WERI-Rb-1 (cell line): Measurements from ENCODE around the gene FAM72C.
"Not testable (repeated sequence)": the region's sequence is repeated elsewhere in the genome, so short reads cannot be mapped to it uniquely, and the experiment has no call there.

Experiments used
- DNase-seq: peaks from one replicate; pipeline ENCODE4 v3.0.0-alpha.2; 2020
- H3K27ac ChIP-seq: fragments of 250-450 bp; sonication (Bioruptor Pico); 2 replicates; pipeline ENCODE4 v1.5.1; 2020; ENCODE audit warnings: mild to moderate bottlenecking, moderate library complexity
- H3K27me3 ChIP-seq: fragments of 250-450 bp; sonication (Bioruptor Pico); 2 replicates; pipeline ENCODE4 v1.5.1; 2021; ENCODE audit warnings: mild to moderate bottlenecking, low read depth, moderate library complexity; ENCODE audit not compliant: insufficient read depth, severe bottlenecking
- H3K36me3 ChIP-seq: fragments of 250-450 bp; sonication (Bioruptor Pico); 2 replicates; pipeline ENCODE4 v1.5.1; 2020; ENCODE audit warnings: mild to moderate bottlenecking, moderate library complexity
- H3K4me3 ChIP-seq: 2 replicates; pipeline ENCODE4 v1.5.1; 2011; ENCODE audit warnings: low read depth, mild to moderate bottlenecking, control low read depth, low read length
- H3K9me3 ChIP-seq: fragments of 250-450 bp; sonication (Bioruptor Pico); 2 replicates; pipeline ENCODE4 v1.5.1; 2021; ENCODE audit warnings: mild to moderate bottlenecking, moderate library complexity; ENCODE audit not compliant: severe bottlenecking

Gene FAM72C

DNA sequence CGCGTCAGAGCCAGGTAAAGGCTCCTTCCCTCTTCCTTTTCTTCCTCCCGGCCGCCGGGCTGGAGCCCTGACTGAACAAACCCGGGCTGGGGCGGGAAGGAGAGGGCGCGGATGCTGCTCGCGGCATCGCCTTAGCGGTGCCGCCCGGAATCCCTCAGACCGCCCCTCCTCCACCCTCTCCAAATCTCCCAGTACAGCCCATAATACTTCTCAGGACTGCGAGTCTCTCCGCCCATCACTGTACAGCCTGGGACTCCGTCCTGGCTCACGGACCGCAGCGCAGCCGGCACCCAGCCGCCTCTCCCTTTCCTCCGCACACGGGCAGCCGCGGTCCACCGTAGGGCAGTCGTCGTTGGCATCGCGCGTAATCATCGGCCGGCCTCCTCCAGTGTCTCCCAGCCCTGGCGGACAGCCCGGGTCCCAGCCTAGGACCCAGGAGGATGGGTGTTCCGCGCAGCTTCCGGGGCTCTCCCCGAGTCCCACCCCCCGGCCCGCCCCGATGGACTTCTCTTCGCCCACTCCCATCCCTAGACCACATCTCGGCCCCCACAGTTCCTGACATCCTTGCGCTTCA lies 1.1 kb upstream of the FAM72C start:
- H3K36me3 ChIP-seq, DNase-seq, H3K27ac ChIP-seq, H3K27me3 ChIP-seq, H3K9me3 ChIP-seq, H3K4me3 ChIP-seq: not testable (repeated sequence)

DNA sequence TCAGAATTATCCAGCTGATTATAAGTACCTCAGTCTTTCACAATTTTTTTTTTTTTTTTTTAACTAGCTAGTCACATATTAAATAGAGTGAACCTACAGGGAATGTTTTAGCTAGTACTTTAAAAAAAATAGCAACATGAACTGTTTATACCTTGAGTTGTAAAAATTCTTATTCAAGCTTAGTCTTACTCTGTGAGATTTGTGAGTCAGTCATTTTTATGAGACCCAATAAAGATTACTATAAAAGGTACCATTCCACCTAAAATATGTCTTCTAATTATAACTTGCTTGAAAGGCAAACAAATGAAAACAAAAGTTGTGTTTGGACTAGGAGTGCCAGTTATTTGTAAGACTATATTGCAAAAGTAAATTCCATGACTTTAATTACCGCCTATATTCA lies 5.9 kb downstream of the FAM72C start:
- H3K9me3 ChIP-seq, DNase-seq, H3K4me3 ChIP-seq, H3K27ac ChIP-seq, H3K27me3 ChIP-seq, H3K36me3 ChIP-seq: not testable (repeated sequence)

DNA sequence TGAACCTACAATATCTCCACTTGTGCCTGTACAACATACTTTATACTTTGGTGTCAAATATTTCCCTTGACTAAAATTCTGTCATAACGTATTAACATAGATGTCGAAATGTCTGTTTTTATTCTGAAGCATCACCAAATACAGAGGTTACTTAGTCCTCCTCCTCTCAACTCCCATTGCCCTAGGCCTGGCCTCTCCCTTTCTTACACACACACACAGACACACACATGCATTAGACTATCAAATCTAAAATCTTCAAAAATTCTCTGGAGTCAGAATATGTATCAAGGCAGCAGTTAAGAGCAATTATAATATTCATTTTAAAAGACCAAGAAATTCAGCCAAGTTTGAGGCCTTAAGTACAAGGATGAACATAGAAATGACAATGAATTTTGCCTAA lies 7.5 kb downstream of the FAM72C start:
- not testable (repeated sequence) for H3K27me3 ChIP-seq, DNase-seq, H3K36me3 ChIP-seq, H3K4me3 ChIP-seq, H3K27ac ChIP-seq, H3K9me3 ChIP-seq

DNA sequence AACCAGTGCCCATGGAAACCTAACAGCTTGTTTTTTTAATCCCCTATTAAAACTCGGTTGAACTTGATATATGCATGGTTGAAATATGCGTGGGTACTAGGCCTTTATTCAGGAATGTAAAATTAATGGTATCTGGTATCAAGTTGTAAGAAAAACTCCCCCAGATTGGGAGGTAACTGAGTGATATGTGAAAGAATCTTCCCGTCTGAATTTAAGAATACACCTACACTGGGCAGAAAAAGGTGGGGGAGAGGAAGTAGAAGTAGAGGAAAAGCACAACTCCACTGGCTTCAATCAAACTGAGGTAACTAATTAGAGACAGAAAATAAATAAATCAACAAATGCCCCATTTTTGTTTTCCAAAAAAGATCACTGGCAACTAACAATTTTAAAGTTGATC lies 15.9 kb downstream of the FAM72C start:
- not testable (repeated sequence) for H3K9me3 ChIP-seq, H3K27ac ChIP-seq, H3K27me3 ChIP-seq, H3K4me3 ChIP-seq, DNase-seq, H3K36me3 ChIP-seq

DNA sequence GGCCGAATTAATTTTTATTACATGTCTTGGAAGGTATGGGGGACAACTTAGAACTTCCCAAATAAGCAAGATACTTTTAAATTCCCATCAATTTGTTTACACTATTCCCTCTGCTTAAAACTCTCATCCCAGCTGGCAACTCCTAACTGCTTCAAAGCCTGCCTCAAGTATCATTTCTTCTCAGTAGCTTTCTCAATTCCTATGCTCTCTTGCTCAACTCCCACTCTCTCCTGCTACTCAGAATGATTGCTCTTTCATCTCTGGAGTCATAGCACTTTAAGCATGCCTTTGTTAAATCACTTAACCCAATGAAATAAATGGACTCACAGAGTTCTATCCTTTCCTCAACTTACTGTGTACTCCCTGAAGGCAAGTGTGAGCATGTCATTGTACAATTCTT lies 18.9 kb downstream of the FAM72C start:
- not testable (repeated sequence) for H3K27me3 ChIP-seq, H3K4me3 ChIP-seq, H3K9me3 ChIP-seq, H3K36me3 ChIP-seq, DNase-seq, H3K27ac ChIP-seq

DNA sequence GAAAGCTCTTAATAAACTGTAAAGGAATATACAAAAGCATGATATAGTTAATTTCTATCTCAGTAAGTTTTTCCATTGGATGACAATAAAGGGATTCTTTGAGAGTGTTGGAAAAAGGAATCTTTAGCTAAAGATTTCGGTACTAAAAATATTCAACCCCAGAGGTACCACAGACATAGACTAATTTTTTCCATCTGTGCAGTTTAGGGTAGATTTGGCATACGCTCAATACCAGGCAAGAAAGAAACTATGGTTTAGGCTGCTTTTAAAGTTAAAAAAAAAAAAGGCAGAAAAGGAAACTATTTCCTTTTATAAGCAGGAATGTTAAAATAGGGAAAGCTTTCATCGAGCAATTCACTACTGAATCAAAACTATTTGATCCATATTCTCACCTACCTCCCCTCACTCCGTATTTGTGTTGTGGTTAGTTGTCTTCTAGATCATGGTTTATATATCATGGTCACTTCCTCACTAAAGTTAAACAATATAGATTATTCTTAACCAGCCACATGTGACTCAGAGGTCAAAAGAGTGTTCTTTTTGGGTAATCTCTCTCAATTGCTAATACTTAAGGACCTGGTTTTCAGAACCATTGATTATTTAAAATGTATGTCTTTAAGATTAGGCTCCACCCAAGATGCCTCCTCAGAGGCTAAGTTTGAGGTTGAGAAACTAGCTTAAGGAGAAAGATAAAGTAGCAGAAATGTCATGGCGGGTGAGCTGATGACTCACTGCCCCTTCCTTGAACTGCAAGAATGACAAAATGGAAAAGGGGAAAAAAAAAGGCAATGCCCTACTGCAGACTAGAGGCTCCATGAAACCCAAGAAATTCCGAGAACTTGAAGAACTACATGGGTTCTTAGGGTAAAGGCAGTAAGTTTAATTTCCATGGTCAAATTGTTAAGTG lies 20.0 kb downstream of the FAM72C start:
- H3K27ac ChIP-seq, H3K27me3 ChIP-seq, H3K9me3 ChIP-seq, H3K36me3 ChIP-seq, DNase-seq, H3K4me3 ChIP-seq: not testable (repeated sequence)

DNA sequence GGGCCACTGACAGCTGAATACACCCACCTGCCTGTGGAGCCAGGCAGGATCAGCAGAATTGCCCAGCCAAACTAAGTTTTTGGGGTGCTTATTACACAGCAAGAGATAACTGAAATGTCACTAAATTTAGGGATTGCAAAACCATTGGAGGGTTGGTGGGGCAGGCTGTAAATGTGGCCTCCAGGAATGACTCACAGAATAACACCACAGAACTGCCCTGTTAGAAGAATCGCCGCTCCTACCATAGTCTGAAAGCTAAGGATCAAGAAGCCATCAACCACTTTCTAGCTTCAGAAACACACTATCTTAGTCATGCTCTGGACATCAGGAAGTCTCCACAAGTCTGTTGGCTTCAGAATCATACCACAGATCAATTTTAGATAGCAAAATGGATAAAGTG lies 24.0 kb downstream of the FAM72C start:
- DNase-seq, H3K27ac ChIP-seq, H3K4me3 ChIP-seq, H3K9me3 ChIP-seq, H3K36me3 ChIP-seq, H3K27me3 ChIP-seq: not testable (repeated sequence)

DNA sequence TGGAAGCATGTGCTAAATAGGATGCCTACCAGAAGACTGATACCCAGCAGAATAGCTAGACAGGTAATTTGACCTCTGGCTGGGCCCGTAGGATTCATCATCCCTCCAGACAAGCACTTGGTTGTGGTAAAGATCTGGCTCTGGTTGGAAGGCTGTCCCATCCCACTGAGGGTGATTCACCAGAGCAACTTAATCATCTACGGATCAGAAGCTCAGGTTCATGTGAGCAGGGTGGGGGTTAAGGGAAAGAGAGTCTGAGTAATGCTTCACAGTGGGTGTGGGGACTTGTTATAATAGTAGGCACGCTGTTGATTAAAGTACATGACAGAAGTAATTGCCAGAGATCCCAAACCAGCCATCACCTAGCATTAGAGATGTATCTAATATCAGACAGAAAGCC lies 26.5 kb downstream of the FAM72C start:
- not testable (repeated sequence) for DNase-seq, H3K36me3 ChIP-seq, H3K9me3 ChIP-seq, H3K4me3 ChIP-seq, H3K27ac ChIP-seq, H3K27me3 ChIP-seq

DNA sequence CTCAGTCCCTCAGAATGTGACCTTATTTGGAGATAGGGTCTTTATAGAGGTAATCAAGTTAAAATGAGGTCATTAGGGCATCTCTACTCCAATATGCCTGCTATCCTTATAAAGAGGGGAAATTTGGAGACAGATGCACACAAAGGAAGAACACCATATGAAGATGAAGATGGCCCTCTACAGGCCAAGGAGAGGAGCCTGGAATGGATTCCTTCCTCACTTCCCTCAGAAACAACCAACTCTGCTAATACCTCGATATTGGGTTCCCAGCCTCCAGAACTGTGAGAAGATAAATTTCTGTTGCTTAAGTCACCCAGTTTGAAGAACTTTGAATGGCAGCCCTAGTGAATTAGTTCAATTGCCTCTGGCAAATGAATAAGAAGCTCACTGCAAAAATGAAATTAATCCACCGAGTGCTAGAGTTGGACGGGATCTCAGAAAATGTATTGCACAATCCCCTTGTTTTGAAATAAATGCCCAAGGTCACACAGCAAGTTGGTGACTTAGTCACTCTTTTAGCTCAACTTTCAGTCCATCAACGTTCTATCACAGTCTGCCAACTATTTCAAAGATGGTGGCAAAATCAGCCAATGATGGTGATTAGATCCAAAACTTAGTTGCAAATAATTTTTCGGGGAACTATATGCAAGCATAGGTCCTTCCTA lies 27.1 kb downstream of the FAM72C start:
- H3K9me3 ChIP-seq, DNase-seq, H3K4me3 ChIP-seq, H3K27ac ChIP-seq, H3K27me3 ChIP-seq, H3K36me3 ChIP-seq: not testable (repeated sequence)

DNA sequence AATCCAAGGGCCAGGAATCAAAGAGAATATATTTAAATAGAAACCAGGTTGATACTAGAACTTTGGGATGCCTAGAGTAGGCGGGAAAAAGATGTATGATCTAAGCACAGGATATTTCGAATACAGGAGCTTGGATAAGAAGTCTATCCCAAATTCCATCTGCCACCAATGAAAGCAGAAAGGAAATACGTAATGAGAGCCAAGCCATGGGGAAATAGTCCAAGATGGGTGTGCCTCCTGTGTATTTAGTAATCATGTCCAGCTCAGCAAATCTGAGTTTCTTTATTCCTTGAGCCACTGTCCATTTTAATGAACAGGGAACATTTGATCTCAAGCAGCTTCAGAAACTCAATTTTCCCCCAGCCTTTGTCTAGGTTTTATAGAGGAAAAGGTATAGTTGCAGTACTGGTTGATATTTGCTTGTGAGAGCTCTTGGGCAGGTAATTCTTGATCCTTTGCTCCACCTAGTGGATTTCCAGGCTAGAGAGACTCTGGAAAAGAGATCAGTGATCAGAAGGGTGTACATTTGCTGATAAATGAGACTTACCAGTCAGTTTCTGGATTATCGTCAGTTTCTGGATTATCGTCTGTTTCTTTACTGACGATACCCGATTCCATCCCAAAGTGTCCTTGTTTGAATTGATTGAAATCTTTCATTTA lies 28.3 kb downstream of the FAM72C start:
- H3K27me3 ChIP-seq, DNase-seq: not testable (repeated sequence)

DNA sequence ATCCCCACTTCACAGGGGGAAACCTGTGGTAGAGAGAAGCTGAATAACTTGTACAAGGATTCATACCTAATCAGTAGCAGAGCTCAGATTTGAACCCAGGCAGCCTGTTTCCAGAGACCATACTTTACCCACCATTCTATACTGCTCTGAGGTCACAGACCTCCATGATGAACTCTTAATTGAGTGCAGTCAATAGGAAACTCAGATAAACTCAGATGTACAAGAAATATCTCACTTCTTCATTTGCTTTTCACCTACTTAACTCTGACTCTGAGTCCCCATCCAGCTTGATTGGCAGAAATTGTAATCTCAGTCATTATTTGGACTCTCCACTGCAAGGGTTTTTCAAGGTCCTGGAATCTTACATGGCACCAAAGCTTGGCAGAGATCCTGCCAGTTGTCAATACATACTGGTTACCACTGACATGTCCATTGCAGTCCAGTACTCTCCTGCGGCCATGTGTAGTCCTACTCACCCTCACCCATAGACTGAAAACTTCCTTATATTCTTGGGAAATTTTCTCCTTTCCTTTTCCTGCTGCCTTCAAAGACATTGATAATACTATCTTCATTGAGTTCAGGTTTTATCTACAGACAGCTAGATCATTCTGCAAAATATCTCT lies 29.4 kb downstream of the FAM72C start:
- not testable (repeated sequence) for H3K27me3 ChIP-seq, H3K27ac ChIP-seq, H3K9me3 ChIP-seq, H3K36me3 ChIP-seq, H3K4me3 ChIP-seq, DNase-seq

More for the DNA sequence above, 28.3 kb downstream of the FAM72C start:
- not testable (repeated sequence) for H3K27ac ChIP-seq, H3K9me3 ChIP-seq, H3K36me3 ChIP-seq, H3K4me3 ChIP-seq

DNA sequence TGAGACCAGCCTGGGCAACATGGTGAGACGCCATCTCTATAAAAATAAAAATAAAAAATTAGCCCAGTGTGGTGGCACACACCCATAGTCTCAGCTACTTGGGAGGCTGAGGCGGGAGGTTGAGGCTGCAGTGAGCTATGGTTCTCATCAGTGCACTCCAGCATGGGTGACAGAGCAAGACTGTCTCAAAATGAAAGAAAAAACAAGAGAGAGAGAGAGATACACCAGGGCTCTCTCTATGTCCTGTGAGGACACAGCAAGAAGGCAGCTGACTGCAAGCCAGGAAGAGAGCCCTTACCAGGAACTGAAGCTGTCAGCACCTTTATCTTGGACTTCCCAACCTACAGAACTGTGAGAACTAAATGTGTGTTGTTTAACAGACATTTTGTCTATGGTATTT lies 32.1 kb downstream of the FAM72C start:
- H3K36me3 ChIP-seq, H3K27me3 ChIP-seq, DNase-seq, H3K9me3 ChIP-seq, H3K4me3 ChIP-seq, H3K27ac ChIP-seq: not testable (repeated sequence)

DNA sequence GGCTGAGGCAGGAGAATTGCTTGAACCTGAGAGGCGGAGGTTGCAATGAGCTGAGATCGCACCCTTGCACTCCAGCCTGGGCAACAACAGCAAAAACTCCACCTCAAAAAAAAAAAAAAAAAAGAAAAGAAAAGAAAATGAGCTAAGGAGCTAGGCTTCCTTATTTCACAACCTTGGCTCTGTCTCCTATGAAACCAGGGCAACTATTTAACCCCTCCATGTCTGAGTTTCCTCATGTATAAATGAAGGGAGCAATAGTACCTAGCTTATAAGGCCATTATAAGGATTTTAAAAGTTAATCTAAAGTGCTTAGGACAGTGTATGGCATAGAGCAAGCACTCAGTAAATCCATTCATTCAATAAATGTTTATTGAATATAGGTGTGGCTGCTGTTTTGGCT lies 32.9 kb downstream of the FAM72C start:
- not testable (repeated sequence) for H3K36me3 ChIP-seq, H3K27ac ChIP-seq, DNase-seq, H3K9me3 ChIP-seq, H3K27me3 ChIP-seq, H3K4me3 ChIP-seq
